Measurements from ENCODE around the gene A3GALT2.
A peak's percentile ranks its signal among the peaks of the same experiment; 100 is the strongest.

The A3GALT2 gene

GRCh38 chr1:33270379-33270778 is 50.5 kb downstream of the A3GALT2 start:
- no peak for DNase-seq

GRCh38 chr1:33269621-33270020 is 51.3 kb downstream of the A3GALT2 start:
- no peak for DNase-seq

GRCh38 chr1:33268927-33269610 is 51.8 kb downstream of the A3GALT2 start:
- no peak for DNase-seq

- no peak for DNase-seq
Measured at GRCh38 chr1:33268457-33268856, 52.4 kb downstream of the A3GALT2 start.

- DNase-seq = no peak
Measured at GRCh38 chr1:33267468-33268205, 53.3 kb downstream of the A3GALT2 start.

- no peak for DNase-seq
Measured at GRCh38 chr1:33266766-33267165, 54.1 kb downstream of the A3GALT2 start.

GRCh38 chr1:33265780-33266605 is 54.9 kb downstream of the A3GALT2 start:
- peak; percentile 19 for DNase-seq

GRCh38 chr1:33263890-33264504 is 56.9 kb downstream of the A3GALT2 start:
- no peak for DNase-seq

GRCh38 chr1:33261344-33261743 is 59.6 kb downstream of the A3GALT2 start:
- no peak for DNase-seq

GRCh38 chr1:33260439-33260838 is 60.5 kb downstream of the A3GALT2 start:
- no peak for DNase-seq

- no peak for DNase-seq
Measured at GRCh38 chr1:33259879-33260278, 61.0 kb downstream of the A3GALT2 start.

GRCh38 chr1:33258788-33259274 is 62.1 kb downstream of the A3GALT2 start:
- no peak for DNase-seq

- DNase-seq = no peak
Measured at GRCh38 chr1:33257772-33258712, 62.9 kb downstream of the A3GALT2 start.

- no peak for DNase-seq
Measured at GRCh38 chr1:33257207-33257771, 63.6 kb downstream of the A3GALT2 start.

Measured in fibroblast of skin of back (primary cell).